HCT116 (cell line): Measurements from ENCODE around the gene TUBGCP5. TPM values are rescaled to one million over a fixed set of nuclear protein-coding genes. Genes with fewer than 3 reads are reported as not detected.

Source experiments
- ATAC-seq: fragments of 200-7000 bp; cut with Tn5 transposase; 2 replicates; pipeline ENCODE4 v1.9.1; 2020; ENCODE audit warnings: mild to moderate bottlenecking, moderate library complexity
- BruUV-seq: library from RNA; stranded (reverse); fragments of 400-500 nt; replicated peaks from 2 replicates; lab custom pipeline; 2021; lab: Mats Ljungman, UMichigan
- CTCF ChIA-PET: fragments of 300-600 bp; sonication (Branson Sonifier 250); formaldehyde crosslinking; loops from one replicate; lab custom pipeline; 2021; ENCODE audit warnings: antibody characterized with exemption; lab: Charles Lee
- POLR2A ChIA-PET: fragments of 300-600, 350-600 bp; sonication (Branson Sonifier 250); formaldehyde crosslinking; loops from one replicate; lab custom pipeline; 2021; ENCODE audit warnings: antibody characterized with exemption; lab: Charles Lee
- RAD21 ChIA-PET, 2 experiments: fragments of 300-600 bp; sonication (Branson Sonifier 250); formaldehyde crosslinking; loops; one replicate each; lab custom pipeline; 2023; ENCODE audit warnings: low total read pairs in 2 of 2; ENCODE audit not compliant: uncharacterized antibody in 2 of 2, unreplicated experiment in 2 of 2, low non-redundant PET in 1 of 2; lab: Charles Lee
- DNase-seq: peaks from one replicate; pipeline ENCODE4 v3.0.0-alpha.2; 2010; ENCODE audit warnings: low read depth, low spot score
- H2AFZ ChIP-seq: fragments of 200-600 bp; shearing (Covaris generic), sonication (generic); 2 replicates; pipeline ENCODE4 v1.6.1; 2017; ENCODE audit warnings: low read depth, mixed run types, mixed read lengths, antibody characterized with exemption, low read length; ENCODE audit not compliant: poor library complexity, severe bottlenecking
- H3K27ac ChIP-seq: 2 replicates; pipeline ENCODE4 v1.5.1; 2012; ENCODE audit warnings: low read depth, low read length
- H3K27me3 ChIP-seq: fragments of 200-600 bp; sonication (generic); 2 replicates; pipeline ENCODE4 v1.6.1; 2016; ENCODE audit warnings: mixed run types, low read length, mixed read lengths; ENCODE audit not compliant: insufficient read depth
- H3K36me3 ChIP-seq, 2 experiments: fragments of 200-500 bp in 1 of 2; fragments of 200-600 bp in 1 of 2; sonication (Bioruptor generic) in 1 of 2; sonication (generic) in 1 of 2; 2 replicates each; pipeline versions ENCODE4 v1.5.1 to v1.6.1; 2014 to 2016; ENCODE audit warnings: low read length in 2 of 2, inconsistent platforms in 1 of 2, mixed read lengths in 1 of 2, mixed run types in 1 of 2; ENCODE audit not compliant: insufficient read depth in 2 of 2, control insufficient read depth in 1 of 2
- H3K4me1 ChIP-seq, 2 experiments: fragments of 200-600 bp in 1 of 2; sonication (generic) in 1 of 2; 2 replicates each; pipeline versions ENCODE4 v1.5.1 to v1.6.1; 2012 to 2017; ENCODE audit warnings: low read length in 2 of 2, inconsistent platforms in 1 of 2, mild to moderate bottlenecking in 1 of 2, mixed read lengths in 1 of 2, mixed run types in 1 of 2, moderate library complexity in 1 of 2; ENCODE audit not compliant: insufficient read depth in 2 of 2, control insufficient read depth in 1 of 2
- H3K4me2 ChIP-seq: fragments of 200-600 bp; sonication (generic); 2 replicates; pipeline ENCODE4 v1.6.1; 2017; ENCODE audit warnings: mixed run types, low read length, mixed read lengths
- H3K4me3 ChIP-seq, 2 experiments: fragments of 200-600 bp in 1 of 2; sonication (generic) in 1 of 2; replicated peaks in 1 of 2; 2 replicates each; pipeline ENCODE4 v1.5.1; 2011 to 2016; ENCODE audit warnings: low read length in 2 of 2, control low read depth in 1 of 2, low read depth in 1 of 2, mild to moderate bottlenecking in 1 of 2, mixed read lengths in 1 of 2, mixed run types in 1 of 2
- H3K79me2 ChIP-seq: fragments of 200-600 bp; sonication (generic); 2 replicates; pipeline ENCODE4 v1.6.1; 2017; ENCODE audit warnings: mild to moderate bottlenecking, mixed run types, low read length, moderate library complexity, mixed read lengths; ENCODE audit not compliant: insufficient read depth
- H3K9ac ChIP-seq: fragments of 200-600 bp; sonication (generic); 2 replicates; pipeline ENCODE4 v1.6.1; 2016; ENCODE audit warnings: low read length, mixed read lengths
- H3K9me2 ChIP-seq: fragments of 200-600 bp; sonication (generic), shearing (Covaris generic); 2 replicates; pipeline ENCODE4 v1.6.1; 2017; ENCODE audit warnings: mixed run types, mild to moderate bottlenecking, moderate library complexity; ENCODE audit not compliant: insufficient read depth
- H3K9me3 ChIP-seq, 2 experiments: fragments of 200-500 bp in 1 of 2; fragments of 200-600 bp in 1 of 2; sonication (Bioruptor generic) in 1 of 2; sonication (generic) in 1 of 2; 2 replicates each; pipeline ENCODE4 v1.6.1; 2014 to 2017; ENCODE audit warnings: low read length in 2 of 2, mixed read lengths in 2 of 2, inconsistent platforms in 1 of 2, low read depth in 1 of 2, mild to moderate bottlenecking in 1 of 2, mixed run types in 1 of 2, moderate library complexity in 1 of 2; ENCODE audit not compliant: control insufficient read depth in 1 of 2, insufficient read depth in 1 of 2
- H4K20me1 ChIP-seq: fragments of 200-600 bp; sonication (generic), shearing (Covaris generic); 2 replicates; pipeline ENCODE4 v1.6.1; 2017; ENCODE audit warnings: mixed run types, mild to moderate bottlenecking, moderate library complexity; ENCODE audit not compliant: insufficient read depth
- CTCF ChIP-seq, 3 experiments: fragments of 200-600 bp in 1 of 3; sonication (generic) in 1 of 3; IDR thresholded peaks in 2 of 3; conservative IDR thresholded peaks in 1 of 3; 2 replicates each; pipeline ENCODE4 v1.5.1; 2012 to 2017; ENCODE audit warnings: low read depth in 2 of 3, low read length in 2 of 3, antibody characterized with exemption in 1 of 3, borderline replicate concordance in 1 of 3, control low read depth in 1 of 3, mild to moderate bottlenecking in 1 of 3, mixed read lengths in 1 of 3, mixed run types in 1 of 3, moderate library complexity in 1 of 3; ENCODE audit not compliant: insufficient read depth in 1 of 3
- EZH2 ChIP-seq: fragments of 200-600 bp; sonication (generic); IDR thresholded peaks from 2 replicates; pipeline ENCODE4 v1.6.1; 2017; ENCODE audit warnings: antibody characterized with exemption, mixed run types
- POLR2A ChIP-seq: IDR thresholded peaks from 2 replicates; pipeline ENCODE4 v1.7.0; 2011; ENCODE audit warnings: borderline replicate concordance; ENCODE audit not compliant: insufficient read depth, insufficient read length; ENCODE audit errors: extremely low read depth
- SIN3A ChIP-seq: IDR thresholded peaks from 2 replicates; pipeline ENCODE4 v1.6.1; 2012; ENCODE audit warnings: low read depth
- SP1 ChIP-seq: IDR thresholded peaks from 2 replicates; pipeline ENCODE4 v1.6.1; 2012; ENCODE audit warnings: low read depth
- SRF ChIP-seq: IDR thresholded peaks from 2 replicates; pipeline ENCODE4 v1.6.1; 2012; ENCODE audit warnings: low read depth
- TCF7L2 ChIP-seq: IDR thresholded peaks from 2 replicates; pipeline ENCODE4 v1.7.0; 2011; ENCODE audit warnings: borderline replicate concordance, inconsistent platforms; ENCODE audit not compliant: insufficient read depth, insufficient read length; ENCODE audit errors: extremely low read depth
- YY1 ChIP-seq: IDR thresholded peaks from 2 replicates; pipeline ENCODE4 v1.6.1; 2011; ENCODE audit warnings: low read length, low read depth, moderate library complexity, mild to moderate bottlenecking; ENCODE audit not compliant: insufficient replicate concordance; ENCODE audit errors: extremely low read depth
- ZFX ChIP-seq: fragments of 450-650 bp; IDR thresholded peaks from 2 replicates; pipeline ENCODE4 v1.6.1; 2017
- intact Hi-C: fragments of 100-400 bp; cut with micrococcal nuclease; formaldehyde crosslinking; loops from 2 replicates; pipeline ENCODE4 v1.10.0; 2022
- total RNA-seq: library from RNA; stranded (reverse); gene quantifications from one replicate; pipeline ENCODE4 v1.2.1, GENCODE V29; 2021; ENCODE audit not compliant: unreplicated experiment
- TF ChIP-seq, protein P1 (sequence below): IDR thresholded peaks from 2 replicates; pipeline ENCODE4 v1.6.1; 2012
- TF ChIP-seq, protein P2 (sequence below): IDR thresholded peaks from 2 replicates; pipeline ENCODE4 v1.6.1; 2012
- TF ChIP-seq, protein P3 (sequence below): IDR thresholded peaks from 2 replicates; pipeline ENCODE4 v1.6.1; 2012; ENCODE audit warnings: low read depth

TUBGCP5 gene
- total RNA-seq, 1 experiment from 2014 or later, result 17.9 TPM

DNA sequence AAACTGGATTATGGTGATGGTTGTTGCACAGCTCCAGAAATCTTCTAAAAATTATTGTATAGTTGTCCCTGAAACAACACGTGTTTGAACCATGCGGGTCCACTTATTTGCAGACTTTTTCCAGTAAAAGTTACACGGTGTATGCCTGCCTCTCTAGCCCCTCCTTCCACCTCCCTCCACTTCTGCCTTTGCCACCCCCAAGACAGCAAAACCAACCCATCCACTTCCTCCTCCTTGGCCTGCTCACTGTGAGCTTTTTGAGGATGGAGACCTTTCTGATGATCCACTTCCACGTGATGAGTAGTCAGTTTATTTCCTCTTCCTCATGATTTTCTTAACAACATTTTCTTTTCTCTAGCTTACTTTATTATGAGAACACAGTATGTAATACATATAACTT is 64.6 kb downstream of the TUBGCP5 start:
- intact Hi-C loops, result no loop called here
- ChIA-PET CTCF (no interaction called here), POLR2A (no interaction called here), RAD21 (no interaction called here)
- no peaks in the 10 kb centered on the region for H3K9me2 ChIP-seq
- peaks cover 5 to 9% of the 10 kb centered on the region in 2 experiments for H3K4me1 ChIP-seq
- DNase-seq (no peak), ATAC-seq (no peak)
- BruUV-seq, result no TSS peak
- no peak overlapping the region for H3K4me3 ChIP-seq
- H3K9me3 ChIP-seq, result peaks cover 0 to 3% of the 10 kb centered on the region in 2 experiments; a peak in 2 of 4 replicates
- H3K27me3 ChIP-seq, result no peaks in the 10 kb centered on the region
- no peak overlapping the region for H3K9ac ChIP-seq
- H2AFZ ChIP-seq, result no peak overlapping the region
- peaks cover 0 to 5% of the 10 kb centered on the region in 2 experiments; a peak in 1 of 4 replicates for H3K36me3 ChIP-seq
- no peak overlapping the region for H3K4me2 ChIP-seq
- no peak overlapping the region for H3K27ac ChIP-seq
- H3K79me2 ChIP-seq, result peaks cover 99% of the 10 kb centered on the region
- peaks cover 11% of the 10 kb centered on the region for H4K20me1 ChIP-seq
- TF ChIP-seq, protein P1, sequence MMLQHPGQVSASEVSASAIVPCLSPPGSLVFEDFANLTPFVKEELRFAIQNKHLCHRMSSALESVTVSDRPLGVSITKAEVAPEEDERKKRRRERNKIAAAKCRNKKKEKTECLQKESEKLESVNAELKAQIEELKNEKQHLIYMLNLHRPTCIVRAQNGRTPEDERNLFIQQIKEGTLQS, result no peak
- TF ChIP-seq ZFX (no peak), SP1 (no peak), SRF (no peak), SIN3A (no peak), YY1 (no peak), CTCF (IDR thresholded peaks at IDR 0.05 in 2 of 3, conservative IDR thresholded peaks at IDR 0.05 in 1 of 3; ENCODE audit: borderline replicate concordance in 1 of 3, insufficient read depth in 1 of 3, low read depth in 2 of 3, low read length in 2 of 3) (no peak), EZH2 (no peak), POLR2A (no peak), TCF7L2 (no peak)
- TF ChIP-seq, protein P2, sequence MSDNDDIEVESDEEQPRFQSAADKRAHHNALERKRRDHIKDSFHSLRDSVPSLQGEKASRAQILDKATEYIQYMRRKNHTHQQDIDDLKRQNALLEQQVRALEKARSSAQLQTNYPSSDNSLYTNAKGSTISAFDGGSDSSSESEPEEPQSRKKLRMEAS, result no peak
- TF ChIP-seq, protein P3, sequence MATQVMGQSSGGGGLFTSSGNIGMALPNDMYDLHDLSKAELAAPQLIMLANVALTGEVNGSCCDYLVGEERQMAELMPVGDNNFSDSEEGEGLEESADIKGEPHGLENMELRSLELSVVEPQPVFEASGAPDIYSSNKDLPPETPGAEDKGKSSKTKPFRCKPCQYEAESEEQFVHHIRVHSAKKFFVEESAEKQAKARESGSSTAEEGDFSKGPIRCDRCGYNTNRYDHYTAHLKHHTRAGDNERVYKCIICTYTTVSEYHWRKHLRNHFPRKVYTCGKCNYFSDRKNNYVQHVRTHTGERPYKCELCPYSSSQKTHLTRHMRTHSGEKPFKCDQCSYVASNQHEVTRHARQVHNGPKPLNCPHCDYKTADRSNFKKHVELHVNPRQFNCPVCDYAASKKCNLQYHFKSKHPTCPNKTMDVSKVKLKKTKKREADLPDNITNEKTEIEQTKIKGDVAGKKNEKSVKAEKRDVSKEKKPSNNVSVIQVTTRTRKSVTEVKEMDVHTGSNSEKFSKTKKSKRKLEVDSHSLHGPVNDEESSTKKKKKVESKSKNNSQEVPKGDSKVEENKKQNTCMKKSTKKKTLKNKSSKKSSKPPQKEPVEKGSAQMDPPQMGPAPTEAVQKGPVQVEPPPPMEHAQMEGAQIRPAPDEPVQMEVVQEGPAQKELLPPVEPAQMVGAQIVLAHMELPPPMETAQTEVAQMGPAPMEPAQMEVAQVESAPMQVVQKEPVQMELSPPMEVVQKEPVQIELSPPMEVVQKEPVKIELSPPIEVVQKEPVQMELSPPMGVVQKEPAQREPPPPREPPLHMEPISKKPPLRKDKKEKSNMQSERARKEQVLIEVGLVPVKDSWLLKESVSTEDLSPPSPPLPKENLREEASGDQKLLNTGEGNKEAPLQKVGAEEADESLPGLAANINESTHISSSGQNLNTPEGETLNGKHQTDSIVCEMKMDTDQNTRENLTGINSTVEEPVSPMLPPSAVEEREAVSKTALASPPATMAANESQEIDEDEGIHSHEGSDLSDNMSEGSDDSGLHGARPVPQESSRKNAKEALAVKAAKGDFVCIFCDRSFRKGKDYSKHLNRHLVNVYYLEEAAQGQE, result no peak
